ENCODE measurements around the gene ACO1. TPM values are rescaled to one million over a fixed set of nuclear protein-coding genes. Genes with fewer than 3 reads are reported as not detected.

The ACO1 gene
- polyA plus RNA-seq, 1 donor (not counting 4 experiments of a cell fraction or from before 2014, with no cell fraction given), result 29.2 TPM

- no peak overlapping the region for H2AFZ ChIP-seq (ENCODE audit: control insufficient read depth, low read length)
- dilution Hi-C loops (cut with MboI; ENCODE audit: extremely low pct_ligation_motif_present, low sequenced_read_pairs), result no loop called here
- H3K36me3 ChIP-seq (ENCODE audit: control insufficient read depth in 2 of 2, extremely low read depth in 1 of 2, insufficient read depth in 2 of 2, low read length in 2 of 2), result peaks cover 7 to 17% of the 10 kb centered on the region in 2 experiments
- no peak overlapping the region for H3K4me2 ChIP-seq (ENCODE audit: control insufficient read depth, extremely low read depth, insufficient read depth, low read depth, low read length)
- FAIRE-seq, result no peak
- no peak overlapping the region for H3K27ac ChIP-seq (ENCODE audit: control insufficient read depth, insufficient read depth, low read length)
- H3K79me2 ChIP-seq (ENCODE audit: control insufficient read depth, insufficient read depth, low read length), result no peaks in the 10 kb centered on the region
- H3K27me3 ChIP-seq (ENCODE audit: control insufficient read depth, extremely low read depth, insufficient read depth, low read length), result no peaks in the 10 kb centered on the region
- DNase-seq (ENCODE audit: low read depth, low spot score), result no peak
- no peaks in the 10 kb centered on the region for H3K9me3 ChIP-seq (ENCODE audit: control insufficient read depth, low read depth, low read length)
- no peak overlapping the region for H3K9ac ChIP-seq (ENCODE audit: control insufficient read depth, extremely low read depth, insufficient read depth, low read length)
- no peak for TF ChIP-seq CTCF (optimal IDR thresholded peaks at IDR 0.05 in 1 of 3, IDR thresholded peaks at IDR 0.05 in 1 of 3, conservative IDR thresholded peaks at IDR 0.05 in 1 of 3; ENCODE audit: extremely low read depth in 1 of 3, insufficient read depth in 2 of 3, low read length in 3 of 3)
- no peak for TF ChIP-seq EZH2 (IDR thresholded peaks at IDR 0.05; ENCODE audit: low read length)
- no peaks in the 10 kb centered on the region for H3K9me1 ChIP-seq (ENCODE audit: control insufficient read depth, extremely low read depth, insufficient read depth, low read length)
- H3K4me1 ChIP-seq (ENCODE audit: control insufficient read depth, extremely low read depth, insufficient read depth, low read length), result no peaks in the 10 kb centered on the region
- no peaks in the 10 kb centered on the region for H4K20me1 ChIP-seq (ENCODE audit: control insufficient read depth, extremely low read depth, insufficient read depth, low read length)
- no peak overlapping the region for H3K4me3 ChIP-seq (ENCODE audit: control insufficient read depth in 2 of 3, extremely low read depth in 1 of 3, insufficient read depth in 2 of 3, low read depth in 1 of 3, low read length in 3 of 3)
Observed at GRCh38 chr9:32423371-32423770, 38.9 kb downstream of the ACO1 start.

- DNase-seq (ENCODE audit: low read depth, low spot score) (no peak), FAIRE-seq (no peak)
- no peak overlapping the region for H3K4me2 ChIP-seq (ENCODE audit: control insufficient read depth, extremely low read depth, insufficient read depth, low read depth, low read length)
- no peak for TF ChIP-seq CTCF (optimal IDR thresholded peaks at IDR 0.05 in 1 of 3, IDR thresholded peaks at IDR 0.05 in 1 of 3, conservative IDR thresholded peaks at IDR 0.05 in 1 of 3; ENCODE audit: extremely low read depth in 1 of 3, insufficient read depth in 2 of 3, low read length in 3 of 3)
- no peak for TF ChIP-seq EZH2 (IDR thresholded peaks at IDR 0.05; ENCODE audit: low read length)
- H3K27ac ChIP-seq (ENCODE audit: control insufficient read depth, insufficient read depth, low read length), result no peak overlapping the region
- H3K36me3 ChIP-seq (ENCODE audit: control insufficient read depth in 2 of 2, extremely low read depth in 1 of 2, insufficient read depth in 2 of 2, low read length in 2 of 2), result peaks cover 7 to 14% of the 10 kb centered on the region in 2 experiments
- no peak overlapping the region for H2AFZ ChIP-seq (ENCODE audit: control insufficient read depth, low read length)
- no peaks in the 10 kb centered on the region for H3K4me1 ChIP-seq (ENCODE audit: control insufficient read depth, extremely low read depth, insufficient read depth, low read length)
- no peak overlapping the region for H3K4me3 ChIP-seq (ENCODE audit: control insufficient read depth in 2 of 3, extremely low read depth in 1 of 3, insufficient read depth in 2 of 3, low read depth in 1 of 3, low read length in 3 of 3)
- no peak overlapping the region for H3K9ac ChIP-seq (ENCODE audit: control insufficient read depth, extremely low read depth, insufficient read depth, low read length)
- H3K27me3 ChIP-seq (ENCODE audit: control insufficient read depth, extremely low read depth, insufficient read depth, low read length), result no peaks in the 10 kb centered on the region
- no peaks in the 10 kb centered on the region for H3K79me2 ChIP-seq (ENCODE audit: control insufficient read depth, insufficient read depth, low read length)
- dilution Hi-C loops (cut with MboI; ENCODE audit: extremely low pct_ligation_motif_present, low sequenced_read_pairs), result loop anchor here (25.0 kb wide), 1 partner anchor 138 kb away; the partner anchor contains the start of genes NDUFB6, SMIM27 and TOPORS
- H4K20me1 ChIP-seq (ENCODE audit: control insufficient read depth, extremely low read depth, insufficient read depth, low read length), result no peaks in the 10 kb centered on the region
- H3K9me1 ChIP-seq (ENCODE audit: control insufficient read depth, extremely low read depth, insufficient read depth, low read length), result no peaks in the 10 kb centered on the region
- no peaks in the 10 kb centered on the region for H3K9me3 ChIP-seq (ENCODE audit: control insufficient read depth, low read depth, low read length)
Observed at GRCh38 chr9:32424616-32425015, 40.2 kb downstream of the ACO1 start.

Measured in keratinocyte (primary cell).